Endodermal cell (in vitro differentiated cells): ENCODE results near the gene NFIX. TPM values are rescaled to one million over a fixed set of nuclear protein-coding genes. Genes with fewer than 3 reads are reported as not detected.
A peak's percentile ranks its signal among the peaks of the same experiment; 100 is the strongest.

ENCODE experiments used
- DNase-seq: peaks from one replicate; pipeline ENCODE4 v3.0.0-alpha.2; 2017
- H3K27ac ChIP-seq: 2 replicates; pipeline ENCODE4 v1.5.1; 2013; ENCODE audit warnings: mild to moderate bottlenecking, low read depth, low read length, moderate library complexity
- H3K27me3 ChIP-seq: 2 replicates; pipeline ENCODE4 v1.6.1; 2013; ENCODE audit warnings: mild to moderate bottlenecking, low read length, moderate library complexity; ENCODE audit not compliant: insufficient read depth, control insufficient read depth, poor library complexity, severe bottlenecking
- H3K36me3 ChIP-seq: 2 replicates; pipeline ENCODE4 v1.7.0; 2013; ENCODE audit warnings: mild to moderate bottlenecking, low read length, moderate library complexity; ENCODE audit not compliant: control insufficient read depth, insufficient read depth
- H3K4me1 ChIP-seq: one replicate; pipeline ENCODE4 v1.7.0; 2013; ENCODE audit warnings: low read length; ENCODE audit not compliant: control insufficient read depth, insufficient read depth
- H3K4me3 ChIP-seq: 2 replicates; pipeline ENCODE4 v1.5.1; 2013; ENCODE audit warnings: mild to moderate bottlenecking, low read length, moderate library complexity
- H3K9ac ChIP-seq: 2 replicates; pipeline ENCODE4 v1.6.1; 2013; ENCODE audit warnings: mild to moderate bottlenecking, low read length, moderate library complexity; ENCODE audit not compliant: poor library complexity, severe bottlenecking; ENCODE audit errors: extremely low read depth
- H3K9me3 ChIP-seq: 2 replicates; pipeline ENCODE4 v1.6.1; 2013; ENCODE audit warnings: mild to moderate bottlenecking, low read length, moderate library complexity; ENCODE audit not compliant: control insufficient read depth
- H3K27ac Mint-ChIP-seq: 2 replicates; pipeline ENCODE4 v1.8.0; 2020; ENCODE audit warnings: mixed read lengths
- H3K27me3 Mint-ChIP-seq: 2 replicates; pipeline ENCODE4 v1.8.0; 2021; ENCODE audit warnings: mild to moderate bottlenecking, mixed read lengths; ENCODE audit not compliant: insufficient read depth
- H3K36me3 Mint-ChIP-seq: 2 replicates; pipeline ENCODE4 v1.8.0; 2020; ENCODE audit warnings: low read depth, mixed read lengths
- H3K4me1 Mint-ChIP-seq: 2 replicates; pipeline ENCODE4 v1.8.0; 2020; ENCODE audit warnings: mixed read lengths
- H3K4me3 Mint-ChIP-seq: 2 replicates; pipeline ENCODE4 v1.8.0; 2020; ENCODE audit warnings: mild to moderate bottlenecking, moderate library complexity, mixed read lengths
- H3K9me3 Mint-ChIP-seq: 2 replicates; pipeline ENCODE4 v1.8.0; 2020; ENCODE audit warnings: mild to moderate bottlenecking, mixed read lengths
- CTCF ChIP-seq: fragments of 200-600 bp; sonication (generic); conservative IDR thresholded peaks from 2 replicates; pipeline ENCODE4 v1.5.0; 2021; ENCODE audit warnings: antibody characterized with exemption, mild to moderate bottlenecking
- WGBS, 2 experiments: methylation state at CpG; one replicate each; pipeline versions ENCODE4 v1.1.5 to v1.1.7; 2013; ENCODE audit warnings: missing lambda C conversion rate in 2 of 2, mixed read lengths in 1 of 2; ENCODE audit not compliant: insufficient coverage in 1 of 2, insufficient read length in 1 of 2; 5-methylcytosine and 5-hydroxymethylcytosine counted together
- total RNA-seq, 2 donors: library from RNA; stranded (reverse); fragmentation: NEBNext Ultra II Directional in 1 of 2; extraction: Animal tissue kit (Norgen Biotek cat#: 25700) in 1 of 2; gene quantifications; 2 replicates in 1 of 2; 3 replicates in 1 of 2; pipeline ENCODE4 v1.2.1, GENCODE V29; 2021

NFIX gene
- total RNA-seq, 2 donors from 2014 or later: 0.22 to 0.40 TPM

- Mint-ChIP-seq H3K4me3 (no peak overlapping the region), H3K27me3 (no peaks in the 10 kb centered on the region), H3K27ac (no peak overlapping the region), H3K36me3 (peaks cover 32% of the 10 kb centered on the region), H3K4me1 (no peaks in the 10 kb centered on the region), H3K9me3 (no peaks in the 10 kb centered on the region)
- H3K9me3 ChIP-seq: no peaks in the 10 kb centered on the region
- no peaks in the 10 kb centered on the region for H3K27me3 ChIP-seq
- DNase-seq: no peak
- no peak overlapping the region for H3K4me3 ChIP-seq
- no peaks in the 10 kb centered on the region for H3K4me1 ChIP-seq
- no peak overlapping the region for H3K27ac ChIP-seq
- H3K36me3 ChIP-seq: peaks cover 28% of the 10 kb centered on the region
- no peak for TF ChIP-seq CTCF
- no peak overlapping the region for H3K9ac ChIP-seq
- 96 to 100% methylated on average over 5 to 11 of the region's 15 CpGs for WGBS, 2 experiments
Measured at GRCh38 chr19:13110099-13110610, 114.9 kb downstream of the NFIX start.

- H3K9ac ChIP-seq: no peak overlapping the region
- 98 to 100% methylated on average over 4 to 10 of the region's 10 CpGs for WGBS, 2 experiments
- DNase-seq: no peak
- no peak overlapping the region for H3K4me3 ChIP-seq
- no peaks in the 10 kb centered on the region for H3K4me1 ChIP-seq
- Mint-ChIP-seq H3K9me3 (no peaks in the 10 kb centered on the region), H3K27ac (no peak overlapping the region), H3K27me3 (no peaks in the 10 kb centered on the region), H3K36me3 (peaks cover 32% of the 10 kb centered on the region), H3K4me3 (no peak overlapping the region), H3K4me1 (peaks cover 12% of the 10 kb centered on the region)
- TF ChIP-seq CTCF: no peak
- no peaks in the 10 kb centered on the region for H3K27me3 ChIP-seq
- H3K9me3 ChIP-seq: no peaks in the 10 kb centered on the region
- H3K27ac ChIP-seq: no peak overlapping the region
- peaks cover 30% of the 10 kb centered on the region for H3K36me3 ChIP-seq
Measured at GRCh38 chr19:13112555-13112954, 117.3 kb downstream of the NFIX start.

GRCh38 chr19:13115936-13116281 is 120.6 kb downstream of the NFIX start:
- peaks cover 30% of the 10 kb centered on the region for H3K4me1 Mint-ChIP-seq
- Histone ChIP-seq H3K9me3 (no peaks in the 10 kb centered on the region), H3K36me3 (peaks cover 35% of the 10 kb centered on the region), H3K4me1 (peaks cover 19% of the 10 kb centered on the region), H3K4me3 (peak overlapping the region; percentile 96), H3K9ac (peak overlapping the region; percentile 97), H3K27ac (peak overlapping the region; percentile 74), H3K27me3 (no peaks in the 10 kb centered on the region)
- no peaks in the 10 kb centered on the region for H3K9me3 Mint-ChIP-seq
- peak overlapping the region; percentile 99 for H3K27ac Mint-ChIP-seq
- no peaks in the 10 kb centered on the region for H3K27me3 Mint-ChIP-seq
- H3K36me3 Mint-ChIP-seq: peaks cover 23% of the 10 kb centered on the region
- DNase-seq: no peak
- peak overlapping the region; percentile 96 for H3K4me3 Mint-ChIP-seq
- no peak for TF ChIP-seq CTCF
- 0 to 2% methylated on average over 10 to 18 of the region's 18 CpGs for WGBS, 2 experiments
